Muscle layer of colon (tissue), 2 donors: Measurements from ENCODE around the gene COX17.

Experiments used
- H3K27ac ChIP-seq: one replicate; pipeline ENCODE4 v1.7.0; 2013; ENCODE audit warnings: low read depth, mild to moderate bottlenecking, low read length, moderate library complexity
- H3K27me3 ChIP-seq, 2 donors: one replicate each; pipeline ENCODE4 v1.7.0; 2013; ENCODE audit warnings: low read length in 2 of 2, mild to moderate bottlenecking in 2 of 2; ENCODE audit not compliant: insufficient read depth in 2 of 2, control insufficient read depth in 1 of 2
- H3K36me3 ChIP-seq: one replicate; pipeline ENCODE4 v1.7.0; 2013; ENCODE audit warnings: mild to moderate bottlenecking, low read length; ENCODE audit not compliant: insufficient read depth
- H3K4me1 ChIP-seq: one replicate; pipeline ENCODE4 v1.7.0; 2013; ENCODE audit warnings: mild to moderate bottlenecking, low read length; ENCODE audit not compliant: insufficient read depth
- H3K4me3 ChIP-seq, 2 donors: one replicate each; pipeline ENCODE4 v1.7.0; 2013; ENCODE audit warnings: low read length in 2 of 2, low read depth in 1 of 2, mild to moderate bottlenecking in 1 of 2, moderate library complexity in 1 of 2
- H3K9ac ChIP-seq: one replicate; pipeline ENCODE4 v1.7.0; 2013; ENCODE audit warnings: low read length
- H3K9me3 ChIP-seq: one replicate; pipeline ENCODE4 v1.7.0; 2013; ENCODE audit warnings: mild to moderate bottlenecking, low read length
- donor health status: abdominal sarcoma.
- donor health status: Adenocarcinoma of cecum.

COX17 gene

GRCh38 chr3:119639494-119640350, 37.5 kb downstream of the COX17 start:
- no peak overlapping the region for H3K9ac ChIP-seq
- no peaks in the 10 kb centered on the region for H3K27me3 ChIP-seq
- no peaks in the 10 kb centered on the region for H3K9me3 ChIP-seq
- peak overlapping the region; percentile 7 for H3K27ac ChIP-seq
- H3K4me1 ChIP-seq, result peaks cover 14% of the 10 kb centered on the region
- H3K36me3 ChIP-seq, result peaks cover 35% of the 10 kb centered on the region
- H3K4me3 ChIP-seq, result no peak overlapping the region

DNA sequence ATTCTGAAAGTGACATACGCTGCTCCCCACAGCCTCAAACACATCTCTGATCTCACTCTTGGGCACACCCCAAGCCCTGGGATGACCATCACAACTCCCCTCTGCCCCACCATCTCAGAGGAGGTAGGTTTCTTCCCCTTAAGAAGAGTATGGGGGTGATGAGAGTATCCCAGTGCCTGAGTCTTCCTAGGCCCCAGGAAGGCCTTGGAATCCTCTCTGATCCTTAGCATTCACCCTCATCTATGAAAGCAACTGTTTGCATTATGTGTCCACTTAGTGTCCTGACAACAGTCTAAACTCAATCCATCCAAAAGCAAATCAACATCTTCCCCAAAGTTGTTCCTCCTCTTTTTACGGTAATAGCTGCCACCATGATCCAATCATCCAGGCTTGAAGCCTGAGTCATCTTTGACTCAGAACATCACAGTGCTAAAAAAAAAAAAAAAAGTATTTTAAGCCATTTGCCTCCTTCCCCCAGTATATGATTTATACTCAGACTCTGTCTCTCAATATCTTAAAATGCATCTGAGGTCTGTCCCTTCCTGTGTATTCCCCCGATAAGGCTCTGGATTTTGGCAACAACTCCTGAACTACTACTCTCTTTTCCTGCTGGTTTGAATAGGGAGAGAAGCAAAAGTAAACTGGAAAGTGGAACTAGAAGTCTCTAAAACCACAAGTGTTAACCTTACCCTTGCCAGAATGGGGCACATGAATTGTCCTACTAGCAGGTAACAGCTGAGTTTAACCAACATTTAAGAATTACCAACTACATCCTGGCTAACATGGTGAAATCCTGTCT, 39.3 kb downstream of the COX17 start:
- H3K9me3 ChIP-seq, result no peaks in the 10 kb centered on the region
- no peaks in the 10 kb centered on the region for H3K27me3 ChIP-seq
- H3K4me1 ChIP-seq, result peaks cover 9% of the 10 kb centered on the region
- no peak overlapping the region for H3K9ac ChIP-seq
- peak overlapping the region; percentile 51 for H3K27ac ChIP-seq
- peaks cover 29% of the 10 kb centered on the region for H3K36me3 ChIP-seq
- no peak overlapping the region for H3K4me3 ChIP-seq

- Histone ChIP-seq H3K9ac (no peak overlapping the region), H3K9me3 (no peaks in the 10 kb centered on the region), H3K27me3 (no peaks in the 10 kb centered on the region), H3K4me1 (peaks cover 9% of the 10 kb centered on the region), H3K27ac (peak overlapping the region; percentile 51), H3K36me3 (peaks cover 20% of the 10 kb centered on the region), H3K4me3 (no peak overlapping the region)
Observed at GRCh38 chr3:119636891-119637611, 40.2 kb downstream of the COX17 start.

- no peak overlapping the region for H3K9ac ChIP-seq
- H3K4me1 ChIP-seq, result peaks cover 9% of the 10 kb centered on the region
- no peaks in the 10 kb centered on the region for H3K9me3 ChIP-seq
- H3K36me3 ChIP-seq, result peaks cover 15% of the 10 kb centered on the region
- H3K27me3 ChIP-seq, result no peaks in the 10 kb centered on the region
- H3K27ac ChIP-seq, result no peak overlapping the region
- H3K4me3 ChIP-seq, result no peak overlapping the region
Observed at GRCh38 chr3:119636249-119636648, 41.0 kb downstream of the COX17 start.

DNA sequence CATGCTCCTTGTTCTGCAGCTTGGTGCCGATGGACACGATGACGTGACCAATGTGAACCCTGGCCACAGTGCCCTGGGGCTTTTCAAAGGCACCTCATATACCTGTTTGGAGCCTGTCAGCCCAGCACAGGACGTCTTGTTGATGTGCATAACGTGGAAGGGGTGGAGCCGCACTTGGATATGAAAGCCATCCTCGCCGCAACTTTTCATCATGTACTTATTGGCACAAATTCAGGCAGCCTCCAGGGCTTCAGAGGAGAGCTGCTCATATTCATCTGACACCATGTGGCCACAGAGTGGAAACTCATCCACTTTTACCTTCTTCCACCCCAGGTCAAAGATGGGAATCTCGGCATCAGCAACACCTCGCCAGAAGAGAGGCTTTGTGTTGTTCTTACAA, 41.5 kb downstream of the COX17 start:
- Histone ChIP-seq H3K4me1 (peaks cover 9% of the 10 kb centered on the region), H3K36me3 (peaks cover 11% of the 10 kb centered on the region), H3K27ac (no peak overlapping the region), H3K9me3 (no peaks in the 10 kb centered on the region), H3K9ac (no peak overlapping the region), H3K4me3 (no peak overlapping the region), H3K27me3 (no peaks in the 10 kb centered on the region)

DNA sequence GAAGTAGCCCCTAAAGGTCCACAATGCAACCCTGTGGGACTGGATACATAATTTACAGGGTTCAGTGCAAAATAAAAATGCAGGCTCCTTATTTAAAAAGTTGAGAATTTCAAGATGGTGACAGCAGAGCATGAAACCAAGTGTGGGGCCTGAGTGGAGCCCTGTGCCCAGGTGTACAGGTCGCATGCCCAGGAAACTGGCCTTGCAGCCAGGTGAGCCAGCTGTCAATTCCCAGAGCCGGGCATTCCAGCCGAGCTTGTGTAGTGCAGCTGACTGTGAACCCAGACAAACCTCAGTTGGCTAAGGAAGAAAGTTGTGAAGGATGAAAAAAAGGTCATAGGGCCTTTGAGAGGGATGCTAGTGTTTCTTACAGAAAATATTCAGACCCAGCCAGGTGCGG, 44.4 kb downstream of the COX17 start:
- H3K27ac ChIP-seq, result no peak overlapping the region
- no peak overlapping the region for H3K4me3 ChIP-seq
- H3K9me3 ChIP-seq, result no peaks in the 10 kb centered on the region
- H3K9ac ChIP-seq, result no peak overlapping the region
- no peaks in the 10 kb centered on the region for H3K27me3 ChIP-seq
- peaks cover 9% of the 10 kb centered on the region for H3K4me1 ChIP-seq
- H3K36me3 ChIP-seq, result peaks cover 5% of the 10 kb centered on the region

- peaks cover 5% of the 10 kb centered on the region for H3K4me1 ChIP-seq
- no peak overlapping the region for H3K27ac ChIP-seq
- H3K27me3 ChIP-seq, result no peaks in the 10 kb centered on the region
- no peak overlapping the region for H3K4me3 ChIP-seq
- H3K9ac ChIP-seq, result no peak overlapping the region
- no peaks in the 10 kb centered on the region for H3K9me3 ChIP-seq
- peaks cover 4% of the 10 kb centered on the region for H3K36me3 ChIP-seq
Observed at GRCh38 chr3:119632216-119632615, 45.0 kb downstream of the COX17 start.

DNA sequence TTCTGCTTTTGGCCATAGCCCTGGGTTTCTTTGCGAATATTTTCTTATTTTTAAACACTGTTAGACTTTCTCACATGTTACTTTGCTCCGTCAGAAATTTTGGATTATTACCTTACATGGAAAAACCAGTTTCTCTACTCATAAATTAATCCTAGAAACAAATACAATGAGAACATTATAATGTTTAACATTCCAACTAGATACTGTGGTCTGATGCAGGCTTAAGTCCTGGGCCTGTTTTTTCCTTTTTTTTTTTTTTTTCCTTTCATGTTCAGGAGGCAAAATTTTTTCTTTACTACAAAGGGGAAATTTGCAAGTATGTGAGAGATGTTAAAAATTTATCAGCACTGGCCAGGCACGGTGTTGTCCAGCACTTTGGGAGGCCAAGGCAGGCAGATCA, 45.7 kb downstream of the COX17 start:
- H3K27ac ChIP-seq, result no peak overlapping the region
- no peaks in the 10 kb centered on the region for H3K27me3 ChIP-seq
- H3K4me1 ChIP-seq, result peaks cover 5% of the 10 kb centered on the region
- no peak overlapping the region for H3K9ac ChIP-seq
- H3K9me3 ChIP-seq, result no peaks in the 10 kb centered on the region
- no peak overlapping the region for H3K4me3 ChIP-seq
- no peaks in the 10 kb centered on the region for H3K36me3 ChIP-seq

- Histone ChIP-seq H3K27ac (no peak overlapping the region), H3K4me1 (peaks cover under 1% of the 10 kb centered on the region), H3K9ac (no peak overlapping the region)
Observed at GRCh38 chr3:119630880-119631329, 46.3 kb downstream of the COX17 start.

DNA sequence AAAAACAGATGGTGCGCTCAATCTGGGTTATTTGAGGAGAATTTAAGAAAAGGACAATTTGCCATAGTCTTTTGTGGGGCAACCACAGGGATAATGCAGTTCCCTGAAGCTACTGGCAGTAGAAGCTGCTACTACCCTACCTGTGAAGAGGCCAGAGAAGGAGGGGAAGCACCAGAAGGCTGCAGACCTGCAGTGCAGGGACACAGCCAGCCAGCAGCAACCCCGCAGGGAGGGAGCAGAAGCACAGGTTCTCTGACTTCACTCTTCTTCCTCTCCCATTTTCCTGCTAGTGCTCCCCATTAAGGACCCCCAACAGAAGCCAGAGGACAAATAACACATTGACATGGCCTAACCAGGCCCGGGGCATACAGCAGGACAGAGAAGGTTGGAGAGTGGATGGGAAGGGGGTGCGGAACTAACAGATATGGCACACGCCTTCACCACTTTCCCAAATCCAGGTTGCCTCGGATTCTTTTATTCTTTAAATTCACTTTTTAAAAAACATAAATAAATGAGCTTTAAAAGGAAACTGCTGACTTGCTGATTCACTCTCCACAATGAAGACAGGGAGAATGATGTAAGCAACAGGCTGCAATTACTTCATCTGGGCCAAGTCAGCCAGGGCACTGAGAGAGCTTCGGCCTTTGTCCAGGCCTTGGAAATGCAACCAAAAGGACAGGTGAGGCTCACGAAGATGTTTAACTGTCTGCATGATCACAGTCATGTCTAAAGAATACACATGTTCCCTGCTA, 46.9 kb downstream of the COX17 start:
- Histone ChIP-seq H3K9ac (no peak overlapping the region), H3K4me1 (no peaks in the 10 kb centered on the region), H3K27me3 (no peaks in the 10 kb centered on the region), H3K36me3 (no peaks in the 10 kb centered on the region), H3K9me3 (no peaks in the 10 kb centered on the region), H3K4me3 (no peak overlapping the region), H3K27ac (no peak overlapping the region)

More at GRCh38 chr3:119630880-119631329, 46.3 kb downstream of the COX17 start:
- Histone ChIP-seq H3K27me3 (no peaks in the 10 kb centered on the region), H3K9me3 (no peaks in the 10 kb centered on the region), H3K4me3 (no peak overlapping the region), H3K36me3 (no peaks in the 10 kb centered on the region)
